B cell (primary cell): ENCODE results near the gene PRIM2.
"Not testable (repeated sequence)": the region's sequence is repeated elsewhere in the genome, so short reads cannot be mapped to it uniquely, and the experiment has no call there.

ENCODE experiments used
- CTCF ChIP-seq: fragments of 200-600 bp; IDR thresholded peaks from one replicate; pipeline ENCODE4 v1.8.0; 2022; ENCODE audit warnings: antibody characterized with exemption, mild to moderate bottlenecking
- EZH2 ChIP-seq: IDR thresholded peaks from 2 replicates; pipeline ENCODE4 v1.6.1; 2012; ENCODE audit warnings: borderline replicate concordance, low read depth, mild to moderate bottlenecking, moderate library complexity, low read length; ENCODE audit not compliant: insufficient read depth, poor library complexity, severe bottlenecking

GRCh38 chr6:57631773-57632172 is 314.3 kb downstream of the PRIM2 start:
- TF ChIP-seq CTCF, EZH2: not testable (repeated sequence)
